Measurements from ENCODE around the gene TRAPPC4.
"Not testable (repeated sequence)": the region's sequence is repeated elsewhere in the genome, so short reads cannot be mapped to it uniquely, and the experiment has no call there.

Gene TRAPPC4

GRCh38 chr11:119026970-119027369, 8.4 kb downstream of the TRAPPC4 start:
- no peak overlapping the region for H3K27ac ChIP-seq (ENCODE audit: low read depth, low read length)
- H3K4me3 ChIP-seq (ENCODE audit: low read depth, low read length), result no peak overlapping the region
- H3K27me3 ChIP-seq (ENCODE audit: control insufficient read depth, insufficient read depth, low read length), result no peaks in the 10 kb centered on the region
- no peak overlapping the region for H3K9ac ChIP-seq (ENCODE audit: low read length)
- peaks cover 67% of the 10 kb centered on the region for H3K36me3 ChIP-seq (ENCODE audit: control insufficient read depth, insufficient read depth, low read length)
- H3K4me1 ChIP-seq (ENCODE audit: control insufficient read depth, insufficient read depth, low read length), result peaks cover 23% of the 10 kb centered on the region
- no peaks in the 10 kb centered on the region for H3K9me3 ChIP-seq (ENCODE audit: control insufficient read depth, insufficient read depth, low read depth, low read length)

DNA sequence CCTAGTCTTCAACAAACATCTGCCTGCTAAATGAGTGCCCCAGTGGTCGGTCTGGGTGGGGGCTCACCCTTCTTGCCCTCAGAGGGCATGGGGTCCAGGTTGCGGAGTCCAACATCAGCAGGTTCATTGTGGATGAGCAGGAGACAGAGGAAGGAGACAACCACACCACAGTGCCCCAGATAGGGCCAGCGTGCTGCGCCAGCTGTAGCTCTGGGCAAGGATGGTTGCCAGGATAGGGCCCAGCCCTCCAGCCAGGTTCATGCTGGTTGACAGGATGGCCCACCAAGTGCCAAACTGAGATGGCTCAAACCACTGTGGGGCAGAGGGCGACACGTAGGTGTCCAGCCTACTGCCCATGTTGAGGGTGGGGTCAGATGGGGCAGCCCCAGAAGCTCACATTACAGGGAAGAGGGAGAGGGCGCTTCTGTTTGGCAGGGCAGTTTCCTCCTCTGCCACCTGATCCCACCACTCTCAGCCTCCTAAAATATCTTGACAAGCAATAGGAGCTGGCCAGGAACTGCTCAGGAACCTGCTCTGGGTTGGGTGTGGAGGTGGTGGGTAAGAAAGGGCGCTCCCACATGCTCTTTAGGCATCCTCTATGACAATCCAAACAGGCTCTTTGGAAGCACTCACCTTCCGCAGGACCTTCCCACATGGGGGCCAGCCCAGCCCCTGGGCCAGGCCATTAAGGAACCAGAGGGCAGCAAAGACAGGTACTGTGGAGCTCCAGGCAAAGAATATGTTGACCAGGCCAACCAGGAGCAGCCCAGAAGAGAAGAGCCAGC, 9.2 kb downstream of the TRAPPC4 start:
- Histone ChIP-seq H3K27me3 (ENCODE audit: control insufficient read depth, insufficient read depth, low read length) (no peaks in the 10 kb centered on the region), H3K9ac (ENCODE audit: low read length) (no peak overlapping the region), H3K36me3 (ENCODE audit: control insufficient read depth, insufficient read depth, low read length) (peaks cover 63% of the 10 kb centered on the region), H3K4me1 (ENCODE audit: control insufficient read depth, insufficient read depth, low read length) (peaks cover 23% of the 10 kb centered on the region), H3K27ac (ENCODE audit: low read depth, low read length) (no peak overlapping the region), H3K4me3 (ENCODE audit: low read depth, low read length) (no peak overlapping the region), H3K9me3 (ENCODE audit: control insufficient read depth, insufficient read depth, low read depth, low read length) (no peaks in the 10 kb centered on the region)

DNA sequence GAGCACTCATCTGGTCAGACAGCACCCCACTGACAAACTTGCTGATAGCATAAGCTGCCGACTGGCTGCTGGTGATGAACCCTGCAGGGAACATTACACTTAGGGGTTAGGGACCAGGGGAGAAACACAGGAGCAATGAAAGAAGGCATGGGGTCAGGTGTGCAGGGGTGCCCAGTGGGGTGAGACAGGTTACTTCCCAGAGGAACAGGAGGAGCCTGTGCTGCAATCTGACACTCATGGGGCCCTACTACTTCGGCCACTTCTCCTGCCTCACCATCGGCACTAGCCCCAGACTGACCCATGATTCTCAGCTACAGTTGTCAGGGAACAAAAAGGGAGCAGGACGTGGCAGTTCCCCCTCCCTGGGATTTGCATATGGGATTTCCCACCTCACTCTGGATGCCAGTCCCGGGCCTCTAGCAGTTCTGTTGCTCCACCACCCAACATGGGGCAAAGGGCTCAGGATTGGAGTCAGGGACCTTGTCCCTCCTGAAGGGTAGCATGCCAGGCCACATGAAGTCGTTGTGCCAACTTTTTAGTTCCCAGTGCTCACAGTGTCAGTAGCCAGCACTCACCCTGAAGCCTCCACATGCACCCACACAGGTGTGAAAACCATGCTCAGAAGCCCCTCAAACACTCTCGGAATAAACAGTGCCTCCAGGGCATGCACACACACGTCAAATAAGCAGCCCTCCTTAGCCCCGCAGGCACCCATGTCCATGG, 9.9 kb downstream of the TRAPPC4 start:
- H3K9ac ChIP-seq (ENCODE audit: low read length), result peak overlapping the region; percentile 25
- no peaks in the 10 kb centered on the region for H3K9me3 ChIP-seq (ENCODE audit: control insufficient read depth, insufficient read depth, low read depth, low read length)
- no peak overlapping the region for H3K27ac ChIP-seq (ENCODE audit: low read depth, low read length)
- H3K4me1 ChIP-seq (ENCODE audit: control insufficient read depth, insufficient read depth, low read length), result peaks cover 23% of the 10 kb centered on the region
- peaks cover 57% of the 10 kb centered on the region for H3K36me3 ChIP-seq (ENCODE audit: control insufficient read depth, insufficient read depth, low read length)
- H3K27me3 ChIP-seq (ENCODE audit: control insufficient read depth, insufficient read depth, low read length), result no peaks in the 10 kb centered on the region
- H3K4me3 ChIP-seq (ENCODE audit: low read depth, low read length), result peak overlapping the region; percentile 96; the same call in 1 of the 2 replicates

GRCh38 chr11:119029069-119029339, 10.4 kb downstream of the TRAPPC4 start:
- H3K4me3 ChIP-seq (ENCODE audit: low read depth, low read length), result peak overlapping the region; percentile 96
- H3K27ac ChIP-seq (ENCODE audit: low read depth, low read length), result no peak overlapping the region
- H3K4me1 ChIP-seq (ENCODE audit: control insufficient read depth, insufficient read depth, low read length), result peaks cover 22% of the 10 kb centered on the region
- H3K27me3 ChIP-seq (ENCODE audit: control insufficient read depth, insufficient read depth, low read length), result no peaks in the 10 kb centered on the region
- peaks cover 52% of the 10 kb centered on the region for H3K36me3 ChIP-seq (ENCODE audit: control insufficient read depth, insufficient read depth, low read length)
- H3K9me3 ChIP-seq (ENCODE audit: control insufficient read depth, insufficient read depth, low read depth, low read length), result no peaks in the 10 kb centered on the region
- peak overlapping the region; percentile 84 for H3K9ac ChIP-seq (ENCODE audit: low read length)

DNA sequence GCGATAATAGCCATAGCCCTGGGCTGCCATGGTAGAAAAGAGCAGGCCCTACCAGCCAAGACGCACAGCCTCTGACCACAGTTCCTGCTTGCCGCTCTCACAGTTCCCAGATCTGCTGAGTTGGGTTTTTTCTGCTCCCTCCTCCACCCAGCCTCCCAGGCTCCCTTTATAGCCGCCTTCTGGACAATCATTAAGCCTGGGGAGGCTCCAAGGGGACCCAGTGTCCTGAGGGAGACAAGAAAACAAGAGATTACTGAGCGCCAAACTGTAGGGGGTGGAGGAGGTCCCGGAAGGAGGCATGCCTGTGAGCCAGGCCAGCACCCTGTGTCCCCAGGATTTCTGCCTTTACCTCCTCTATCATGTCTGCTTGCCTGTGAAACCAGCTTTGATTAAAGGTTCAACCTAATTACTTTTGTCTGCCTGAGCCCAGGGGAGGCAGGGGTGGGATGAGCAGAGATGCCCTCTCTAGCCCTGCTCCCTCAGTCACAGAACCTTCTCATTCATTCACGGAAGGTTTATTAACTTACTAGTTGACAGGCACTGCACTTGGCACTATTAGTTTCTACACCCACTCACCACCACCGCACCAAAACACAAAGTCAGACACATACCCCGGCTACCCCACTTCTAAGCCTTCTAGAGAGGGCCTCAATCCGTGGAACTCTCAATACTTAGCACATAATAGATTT, 10.9 kb downstream of the TRAPPC4 start:
- Histone ChIP-seq H3K9ac (ENCODE audit: low read length) (peak overlapping the region; percentile 84), H3K4me1 (ENCODE audit: control insufficient read depth, insufficient read depth, low read length) (peaks cover 18% of the 10 kb centered on the region), H3K9me3 (ENCODE audit: control insufficient read depth, insufficient read depth, low read depth, low read length) (no peaks in the 10 kb centered on the region), H3K4me3 (ENCODE audit: low read depth, low read length) (peak overlapping the region; percentile 96), H3K27me3 (ENCODE audit: control insufficient read depth, insufficient read depth, low read length) (no peaks in the 10 kb centered on the region), H3K27ac (ENCODE audit: low read depth, low read length) (no peak overlapping the region; the same call in 1 of the 2 replicates), H3K36me3 (ENCODE audit: control insufficient read depth, insufficient read depth, low read length) (peaks cover 47% of the 10 kb centered on the region)

DNA sequence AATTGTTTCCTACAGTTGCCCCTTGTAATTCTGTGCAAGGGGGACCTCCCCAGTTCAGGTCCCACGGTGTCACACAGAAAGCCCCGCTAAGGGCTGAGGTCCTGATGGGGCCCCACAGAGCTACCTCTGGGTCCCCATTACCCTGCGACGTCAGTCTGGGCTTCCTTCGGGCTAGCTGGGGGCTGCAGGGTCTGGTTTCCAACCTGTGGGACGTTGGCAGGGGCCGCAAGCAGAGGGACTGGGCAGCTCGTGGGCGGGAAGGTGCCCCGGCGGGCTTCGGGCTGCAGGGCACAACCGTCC, 11.4 kb downstream of the TRAPPC4 start:
- peak overlapping the region; percentile 84 for H3K9ac ChIP-seq (ENCODE audit: low read length)
- H3K9me3 ChIP-seq (ENCODE audit: control insufficient read depth, insufficient read depth, low read depth, low read length), result no peaks in the 10 kb centered on the region
- no peaks in the 10 kb centered on the region for H3K27me3 ChIP-seq (ENCODE audit: control insufficient read depth, insufficient read depth, low read length)
- peaks cover 42% of the 10 kb centered on the region for H3K36me3 ChIP-seq (ENCODE audit: control insufficient read depth, insufficient read depth, low read length)
- peak overlapping the region; percentile 96 for H3K4me3 ChIP-seq (ENCODE audit: low read depth, low read length)
- peaks cover 17% of the 10 kb centered on the region for H3K4me1 ChIP-seq (ENCODE audit: control insufficient read depth, insufficient read depth, low read length)
- H3K27ac ChIP-seq (ENCODE audit: low read depth, low read length), result no peak overlapping the region; the same call in 1 of the 2 replicates

DNA sequence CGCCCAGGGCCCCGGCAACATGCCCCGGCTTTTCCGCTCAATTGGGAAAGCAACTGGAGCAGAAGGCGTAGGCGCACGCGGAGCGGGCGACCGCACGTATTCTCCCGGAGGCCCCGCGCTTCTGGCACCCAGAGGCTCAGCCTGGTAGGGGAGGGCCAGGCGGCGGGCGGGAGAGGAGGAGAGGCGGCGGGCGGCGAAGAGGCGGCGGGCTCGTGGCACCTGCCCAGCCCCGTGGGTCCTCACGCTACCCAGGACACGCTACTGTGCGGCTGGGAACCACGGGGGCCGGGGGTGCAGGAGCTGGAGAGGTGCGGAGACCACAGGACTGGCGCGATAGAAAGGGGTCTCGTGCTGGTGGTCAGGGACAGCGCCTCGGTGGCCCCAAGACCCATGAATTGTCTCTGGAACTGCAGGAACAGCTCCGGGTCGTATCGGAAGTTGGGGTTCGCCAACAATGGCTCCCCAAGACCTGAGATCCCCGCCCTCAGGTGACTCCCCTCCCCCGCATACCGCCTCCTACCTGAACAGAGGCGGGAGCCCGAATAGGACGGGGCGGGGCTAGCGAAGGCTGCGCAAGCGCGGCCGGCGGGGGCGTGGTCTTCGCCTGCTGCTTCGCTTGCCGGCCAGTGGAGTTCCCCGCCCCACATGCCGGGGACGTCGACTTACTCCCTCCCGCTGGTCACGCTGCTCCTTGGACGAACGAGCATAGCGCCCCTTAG, 11.9 kb downstream of the TRAPPC4 start, which contains the start of gene SLC37A4:
SLC37A4 (minus strand) TSS at position 549 of the 719 bp plus-strand sequence.
- H3K36me3 ChIP-seq (ENCODE audit: control insufficient read depth, insufficient read depth, low read length), result peaks cover 37% of the 10 kb centered on the region
- H3K27me3 ChIP-seq (ENCODE audit: control insufficient read depth, insufficient read depth, low read length), result no peaks in the 10 kb centered on the region
- peak within 1 kb of the TSS; percentile 77 for H3K27ac ChIP-seq (ENCODE audit: low read depth, low read length)
- peaks cover 17% of the 10 kb centered on the region for H3K4me1 ChIP-seq (ENCODE audit: control insufficient read depth, insufficient read depth, low read length)
- H3K9ac ChIP-seq (ENCODE audit: low read length), result peak within 1 kb of the TSS; percentile 84
- no peaks in the 10 kb centered on the region for H3K9me3 ChIP-seq (ENCODE audit: control insufficient read depth, insufficient read depth, low read depth, low read length)
- peak within 1 kb of the TSS; percentile 96 for H3K4me3 ChIP-seq (ENCODE audit: low read depth, low read length)

GRCh38 chr11:119031912-119032280, 13.3 kb downstream of the TRAPPC4 start:
- Histone ChIP-seq H3K9me3 (ENCODE audit: control insufficient read depth, insufficient read depth, low read depth, low read length) (no peaks in the 10 kb centered on the region), H3K4me1 (ENCODE audit: control insufficient read depth, insufficient read depth, low read length) (peaks cover 17% of the 10 kb centered on the region), H3K36me3 (ENCODE audit: control insufficient read depth, insufficient read depth, low read length) (peaks cover 23% of the 10 kb centered on the region), H3K4me3 (ENCODE audit: low read depth, low read length) (no peak overlapping the region), H3K27me3 (ENCODE audit: control insufficient read depth, insufficient read depth, low read length) (no peaks in the 10 kb centered on the region), H3K9ac (ENCODE audit: low read length) (no peak overlapping the region), H3K27ac (ENCODE audit: low read depth, low read length) (no peak overlapping the region)

GRCh38 chr11:119033421-119033820, 14.9 kb downstream of the TRAPPC4 start:
- H3K9ac ChIP-seq (ENCODE audit: low read length); H3K9me3 ChIP-seq (ENCODE audit: control insufficient read depth, insufficient read depth, low read depth, low read length); H3K27ac ChIP-seq (ENCODE audit: low read depth, low read length); H3K4me3 ChIP-seq (ENCODE audit: low read depth, low read length); H3K36me3 ChIP-seq (ENCODE audit: control insufficient read depth, insufficient read depth, low read length); H3K27me3 ChIP-seq (ENCODE audit: control insufficient read depth, insufficient read depth, low read length): not testable (repeated sequence)
- H3K4me1 ChIP-seq (ENCODE audit: control insufficient read depth, insufficient read depth, low read length), result peaks cover 15% of the 10 kb centered on the region

DNA sequence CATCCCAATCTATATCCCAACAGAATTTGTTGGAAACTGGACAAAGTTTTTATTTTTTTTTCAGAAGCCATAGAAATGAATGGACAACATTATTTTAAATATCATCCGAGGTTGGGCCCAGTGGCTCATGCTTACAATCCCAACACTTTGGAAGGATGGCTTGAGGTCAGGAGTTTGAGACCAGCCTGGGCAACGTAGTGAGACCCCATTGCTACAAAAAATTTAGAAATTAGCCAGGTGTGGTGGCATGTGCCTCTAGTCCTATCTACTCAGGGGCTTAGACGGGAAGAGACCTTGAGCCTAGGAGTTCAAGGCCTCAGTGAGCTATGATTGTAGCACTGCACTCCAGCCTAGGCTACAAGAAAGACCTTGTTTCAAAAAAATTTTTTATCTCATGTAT, 16.2 kb downstream of the TRAPPC4 start:
- Histone ChIP-seq H3K36me3 (ENCODE audit: control insufficient read depth, insufficient read depth, low read length) (no peaks in the 10 kb centered on the region), H3K4me1 (ENCODE audit: control insufficient read depth, insufficient read depth, low read length) (peaks cover 11% of the 10 kb centered on the region), H3K27ac (ENCODE audit: low read depth, low read length) (no peak overlapping the region), H3K27me3 (ENCODE audit: control insufficient read depth, insufficient read depth, low read length) (no peaks in the 10 kb centered on the region), H3K9me3 (ENCODE audit: control insufficient read depth, insufficient read depth, low read depth, low read length) (no peaks in the 10 kb centered on the region), H3K4me3 (ENCODE audit: low read depth, low read length) (no peak overlapping the region), H3K9ac (ENCODE audit: low read length) (no peak overlapping the region)

Measured in HUES6 (cell line).